ENCODE data around the gene TMEM205.
A peak's percentile ranks its signal among the peaks of the same experiment; 100 is the strongest.

Gene TMEM205

DNA sequence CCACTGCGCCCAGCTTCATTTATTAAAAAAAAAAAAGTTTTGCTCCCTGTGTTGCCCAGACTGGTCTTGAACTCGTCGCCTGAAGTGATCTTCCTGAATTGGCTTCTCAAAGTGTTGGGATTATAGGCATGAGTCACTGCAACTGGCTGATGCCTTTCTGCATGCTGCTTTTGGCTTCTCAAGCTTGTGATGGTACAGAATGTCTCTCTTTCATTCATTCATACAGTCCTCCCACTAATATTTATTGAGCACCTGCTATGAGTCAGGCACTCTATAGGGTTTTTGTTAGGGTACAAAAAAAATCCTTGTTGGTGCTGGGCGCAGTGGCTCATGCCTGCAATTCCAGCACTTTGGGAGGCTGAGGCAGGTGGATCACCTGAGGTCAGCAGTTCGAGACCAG, 41.1 kb downstream of the TMEM205 start:
- DNase-seq, result no peak

GRCh38 chr19:11300811-11301120, 45.3 kb downstream of the TMEM205 start:
- peak in 16 of 58 donors; percentile 6 to 50 (median 28) for DNase-seq

DNA sequence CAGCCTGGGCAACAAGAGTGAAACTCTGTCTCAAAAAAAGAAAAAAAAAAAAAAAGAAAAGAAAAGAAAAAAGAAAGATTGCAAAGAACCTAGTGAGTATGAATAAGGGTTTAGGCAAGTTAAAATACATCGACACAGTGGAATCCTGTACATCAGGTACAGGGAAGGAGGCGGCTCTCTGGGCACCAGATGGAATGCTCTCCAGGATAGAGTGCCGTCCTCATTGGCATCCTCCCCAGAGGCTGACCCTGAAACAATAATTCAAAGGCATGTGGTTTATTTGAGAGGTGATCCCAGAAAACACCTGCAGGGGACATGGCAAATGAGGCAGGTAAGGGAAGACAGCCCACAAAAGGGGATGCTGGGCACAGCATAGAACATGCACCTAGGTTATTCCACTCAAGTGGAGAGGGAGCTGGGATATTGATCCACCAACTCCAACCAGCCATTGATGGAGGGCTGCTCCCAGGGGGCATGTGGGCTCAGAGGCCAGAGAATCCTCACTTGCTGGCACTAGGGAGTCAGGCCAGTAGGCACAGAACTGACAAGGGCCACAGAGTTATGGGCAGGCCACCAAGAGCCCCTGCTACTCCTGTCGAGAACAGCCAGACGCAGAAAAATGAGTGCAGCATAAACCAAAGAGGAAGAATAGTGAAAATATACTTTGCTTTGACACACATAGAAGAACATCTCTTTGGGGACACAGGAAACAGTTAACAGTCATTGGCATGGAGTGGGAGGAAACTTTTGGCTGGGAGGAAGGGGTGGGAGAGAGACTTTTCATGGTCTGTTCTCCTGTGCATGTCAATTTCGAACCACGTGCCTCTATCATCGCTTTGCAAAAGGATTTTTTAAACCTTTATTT, 45.9 kb downstream of the TMEM205 start:
- peak in 5 of 58 donors; percentile 37 to 50 (median 46) for DNase-seq

GRCh38 chr19:11296264-11296663, 49.8 kb downstream of the TMEM205 start:
- peak in 25 of 58 donors; percentile 2 to 69 (median 20) for DNase-seq

GRCh38 chr19:11295665-11296245, 50.3 kb downstream of the TMEM205 start, which contains the start of gene TSPAN16:
TSPAN16 (plus strand) TSS chr19:11296160; CDS start chr19:11296298, 138 bp downstream.
- DNase-seq, result no peak

DNA sequence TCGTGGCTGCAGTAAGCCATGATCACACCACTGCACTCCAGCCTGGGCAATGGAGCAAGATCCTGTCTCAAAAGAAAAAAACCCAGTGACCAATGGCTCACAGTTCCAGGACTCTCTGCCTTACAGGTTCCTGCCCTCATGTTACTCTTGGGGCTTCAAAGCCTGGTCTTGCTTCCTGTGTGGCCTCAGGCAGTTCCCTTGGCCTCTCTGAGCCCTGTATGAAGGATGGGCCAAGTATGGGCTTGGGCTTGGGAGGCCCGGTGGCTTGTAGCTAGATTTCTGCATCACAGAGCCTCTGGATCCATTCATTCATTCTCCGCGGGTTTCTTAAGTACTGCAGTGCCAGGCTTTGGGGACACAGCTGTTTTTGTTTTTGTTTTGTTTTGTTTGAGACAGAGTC, 50.9 kb downstream of the TMEM205 start:
- DNase-seq, result no peak

- peak in 57 of 58 donors; percentile 35 to 94 (median 83) for DNase-seq
Observed at GRCh38 chr19:11293433-11294389, 52.4 kb downstream of the TMEM205 start.
